ENCODE measurements around the gene GLP1R. TPM values are rescaled to one million over a fixed set of nuclear protein-coding genes. Genes with fewer than 3 reads are reported as not detected.

The GLP1R gene
- polyA plus RNA-seq, 1 donor (not counting 4 experiments of a cell fraction or from before 2014, with no cell fraction given) = not detected

DNA sequence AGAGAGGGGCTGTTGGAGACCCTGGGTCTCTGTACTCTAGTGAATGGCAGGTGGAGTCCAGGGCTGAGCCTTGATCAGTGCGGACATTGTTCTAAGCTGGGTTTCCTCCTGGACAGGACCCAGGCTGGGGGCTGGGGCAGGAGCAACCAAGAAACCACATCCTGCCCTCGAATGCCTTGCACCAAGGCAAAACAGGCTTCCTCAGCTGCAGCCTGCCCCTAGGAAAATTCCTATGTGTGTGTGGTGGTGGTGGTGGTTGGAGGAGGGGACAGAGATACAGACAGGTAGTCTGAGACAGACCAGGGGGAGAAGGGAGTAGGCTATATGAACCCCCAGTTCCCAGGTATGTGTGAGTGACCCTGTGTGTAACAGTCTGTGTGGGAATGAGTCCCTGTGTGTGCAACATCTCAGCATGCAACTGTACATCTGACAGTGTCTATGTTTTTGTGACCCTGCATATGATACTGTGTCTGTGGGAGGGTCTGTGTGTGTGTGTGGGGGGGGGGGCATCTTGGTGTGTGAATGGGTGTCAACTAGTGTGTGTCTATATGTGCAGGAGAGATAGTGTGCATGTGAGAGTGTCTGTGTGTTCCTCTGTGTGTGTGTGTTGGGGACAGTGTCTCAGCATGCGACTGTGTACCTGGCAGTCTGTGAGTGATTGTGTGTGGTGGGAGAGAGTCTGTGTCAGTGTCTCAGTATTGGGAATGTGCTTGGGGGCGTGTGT is 3.0 kb downstream of the GLP1R start:
- no peaks in the 10 kb centered on the region for H3K9me1 ChIP-seq (ENCODE audit: control insufficient read depth, extremely low read depth, insufficient read depth, low read length)
- H3K36me3 ChIP-seq (ENCODE audit: control insufficient read depth in 2 of 2, extremely low read depth in 1 of 2, insufficient read depth in 2 of 2, low read length in 2 of 2) = no peaks in the 10 kb centered on the region
- DNase-seq (ENCODE audit: low read depth, low spot score) (no peak), FAIRE-seq (peak; percentile 23)
- dilution Hi-C loops (cut with MboI; ENCODE audit: extremely low pct_ligation_motif_present, low sequenced_read_pairs) = no loop called here
- H3K79me2 ChIP-seq (ENCODE audit: control insufficient read depth, insufficient read depth, low read length) = no peaks in the 10 kb centered on the region
- no peaks in the 10 kb centered on the region for H4K20me1 ChIP-seq (ENCODE audit: control insufficient read depth, extremely low read depth, insufficient read depth, low read length)
- peaks cover 19% of the 10 kb centered on the region for H3K4me1 ChIP-seq (ENCODE audit: control insufficient read depth, extremely low read depth, insufficient read depth, low read length)
- H3K4me3 ChIP-seq (ENCODE audit: control insufficient read depth in 2 of 3, extremely low read depth in 1 of 3, insufficient read depth in 2 of 3, low read depth in 1 of 3, low read length in 3 of 3) = no peak overlapping the region
- no peaks in the 10 kb centered on the region for H3K9me3 ChIP-seq (ENCODE audit: control insufficient read depth, low read depth, low read length)
- TF ChIP-seq EZH2 (IDR thresholded peaks at IDR 0.05; ENCODE audit: low read length) = no peak
- TF ChIP-seq, protein P1, sequence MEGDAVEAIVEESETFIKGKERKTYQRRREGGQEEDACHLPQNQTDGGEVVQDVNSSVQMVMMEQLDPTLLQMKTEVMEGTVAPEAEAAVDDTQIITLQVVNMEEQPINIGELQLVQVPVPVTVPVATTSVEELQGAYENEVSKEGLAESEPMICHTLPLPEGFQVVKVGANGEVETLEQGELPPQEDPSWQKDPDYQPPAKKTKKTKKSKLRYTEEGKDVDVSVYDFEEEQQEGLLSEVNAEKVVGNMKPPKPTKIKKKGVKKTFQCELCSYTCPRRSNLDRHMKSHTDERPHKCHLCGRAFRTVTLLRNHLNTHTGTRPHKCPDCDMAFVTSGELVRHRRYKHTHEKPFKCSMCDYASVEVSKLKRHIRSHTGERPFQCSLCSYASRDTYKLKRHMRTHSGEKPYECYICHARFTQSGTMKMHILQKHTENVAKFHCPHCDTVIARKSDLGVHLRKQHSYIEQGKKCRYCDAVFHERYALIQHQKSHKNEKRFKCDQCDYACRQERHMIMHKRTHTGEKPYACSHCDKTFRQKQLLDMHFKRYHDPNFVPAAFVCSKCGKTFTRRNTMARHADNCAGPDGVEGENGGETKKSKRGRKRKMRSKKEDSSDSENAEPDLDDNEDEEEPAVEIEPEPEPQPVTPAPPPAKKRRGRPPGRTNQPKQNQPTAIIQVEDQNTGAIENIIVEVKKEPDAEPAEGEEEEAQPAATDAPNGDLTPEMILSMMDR (optimal IDR thresholded peaks at IDR 0.05 in 1 of 3, IDR thresholded peaks at IDR 0.05 in 1 of 3, conservative IDR thresholded peaks at IDR 0.05 in 1 of 3; ENCODE audit: extremely low read depth in 1 of 3, insufficient read depth in 2 of 3, low read length in 3 of 3) = no peak
- H2AFZ ChIP-seq (ENCODE audit: control insufficient read depth, low read length) = no peak overlapping the region
- H3K27ac ChIP-seq (ENCODE audit: control insufficient read depth, insufficient read depth, low read length) = no peak overlapping the region
- H3K27me3 ChIP-seq (ENCODE audit: control insufficient read depth, extremely low read depth, insufficient read depth, low read length) = peaks cover 43% of the 10 kb centered on the region
- H3K4me2 ChIP-seq (ENCODE audit: control insufficient read depth, extremely low read depth, insufficient read depth, low read depth, low read length) = peak overlapping the region; percentile 43
- no peak overlapping the region for H3K9ac ChIP-seq (ENCODE audit: control insufficient read depth, extremely low read depth, insufficient read depth, low read length)

DNA sequence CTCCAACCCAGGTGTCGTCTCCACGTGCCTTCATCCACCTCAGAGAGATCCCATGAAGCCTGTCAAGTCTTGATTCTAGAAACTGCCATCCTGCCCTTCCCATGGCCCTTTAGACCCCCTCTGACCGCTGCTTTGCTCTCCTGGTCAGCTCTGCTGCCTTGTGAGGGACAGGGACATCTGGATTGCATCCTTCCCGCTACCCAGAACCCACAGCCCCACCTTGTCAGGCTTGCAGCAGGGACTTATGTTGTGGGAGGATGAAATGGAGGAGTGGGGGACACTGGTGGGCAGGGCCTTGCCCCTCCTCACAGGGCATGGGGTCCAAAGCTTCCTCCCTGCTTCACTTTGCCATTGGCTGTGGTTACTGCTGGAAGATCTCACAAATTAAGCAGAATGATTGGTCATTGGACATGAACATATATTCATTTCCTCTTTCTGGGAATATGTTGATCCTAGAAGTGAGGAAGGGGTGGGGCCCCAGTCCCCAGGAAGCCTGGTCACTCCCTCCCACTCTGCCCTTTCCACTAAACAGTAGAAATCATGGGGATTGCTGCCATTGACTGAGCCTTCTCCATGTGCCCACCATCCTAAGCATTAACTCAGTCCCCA is 4.5 kb downstream of the GLP1R start:
- no peak for DNase-seq (ENCODE audit: low read depth, low spot score)
- Histone ChIP-seq H3K27me3 (ENCODE audit: control insufficient read depth, extremely low read depth, insufficient read depth, low read length) (peaks cover 35% of the 10 kb centered on the region), H3K4me1 (ENCODE audit: control insufficient read depth, extremely low read depth, insufficient read depth, low read length) (peaks cover 19% of the 10 kb centered on the region), H3K9me1 (ENCODE audit: control insufficient read depth, extremely low read depth, insufficient read depth, low read length) (no peaks in the 10 kb centered on the region), H3K27ac (ENCODE audit: control insufficient read depth, insufficient read depth, low read length) (no peak overlapping the region), H3K4me3 (ENCODE audit: control insufficient read depth in 2 of 3, extremely low read depth in 1 of 3, insufficient read depth in 2 of 3, low read depth in 1 of 3, low read length in 3 of 3) (no peak overlapping the region), H3K36me3 (ENCODE audit: control insufficient read depth in 2 of 2, extremely low read depth in 1 of 2, insufficient read depth in 2 of 2, low read length in 2 of 2) (no peaks in the 10 kb centered on the region), H4K20me1 (ENCODE audit: control insufficient read depth, extremely low read depth, insufficient read depth, low read length) (no peaks in the 10 kb centered on the region), H3K79me2 (ENCODE audit: control insufficient read depth, insufficient read depth, low read length) (no peaks in the 10 kb centered on the region), H3K9me3 (ENCODE audit: control insufficient read depth, low read depth, low read length) (no peaks in the 10 kb centered on the region), H3K4me2 (ENCODE audit: control insufficient read depth, extremely low read depth, insufficient read depth, low read depth, low read length) (no peak overlapping the region), H3K9ac (ENCODE audit: control insufficient read depth, extremely low read depth, insufficient read depth, low read length) (no peak overlapping the region), H2AFZ (ENCODE audit: control insufficient read depth, low read length) (no peak overlapping the region)
- no peak for FAIRE-seq
- dilution Hi-C loops (cut with MboI; ENCODE audit: extremely low pct_ligation_motif_present, low sequenced_read_pairs) = no loop called here
- no peak for TF ChIP-seq EZH2 (IDR thresholded peaks at IDR 0.05; ENCODE audit: low read length)
- TF ChIP-seq, protein P1 (optimal IDR thresholded peaks at IDR 0.05 in 1 of 3, IDR thresholded peaks at IDR 0.05 in 1 of 3, conservative IDR thresholded peaks at IDR 0.05 in 1 of 3; ENCODE audit: extremely low read depth in 1 of 3, insufficient read depth in 2 of 3, low read length in 3 of 3) = no peak

All from keratinocyte (primary cell).